Liver (tissue), 9 donors: ENCODE data around the gene BCAR1. TPM values are rescaled to one million over a fixed set of nuclear protein-coding genes. Genes with fewer than 3 reads are reported as not detected.
A peak's percentile ranks its signal among the peaks of the same experiment; 100 is the strongest.

Experiments used
- DNase-seq: peaks from one replicate; pipeline ENCODE4 v3.0.0-alpha.2; 2017; ENCODE audit warnings: low spot score
- H3K27ac ChIP-seq, 2 donors: one replicate each; pipeline ENCODE4 v1.7.0; 2013; ENCODE audit warnings: inconsistent platforms in 2 of 2, low read length in 2 of 2, control low read depth in 1 of 2, low read depth in 1 of 2, mild to moderate bottlenecking in 1 of 2
- H3K27me3 ChIP-seq, 4 donors: one replicate each; pipeline versions ENCODE4 v1.6.1 to v1.7.0; 2013; ENCODE audit warnings: low read length in 3 of 4, inconsistent platforms in 1 of 4, mild to moderate bottlenecking in 1 of 4, moderate library complexity in 1 of 4; ENCODE audit not compliant: control insufficient read depth in 4 of 4, insufficient read depth in 4 of 4
- H3K36me3 ChIP-seq, 4 donors: one replicate each; pipeline versions ENCODE4 v1.6.1 to v1.7.0; 2013; ENCODE audit warnings: low read length in 3 of 4, mild to moderate bottlenecking in 3 of 4, low read depth in 1 of 4, moderate library complexity in 1 of 4; ENCODE audit not compliant: control insufficient read depth in 4 of 4, insufficient read depth in 3 of 4
- H3K4me1 ChIP-seq, 4 donors: one replicate each; pipeline versions ENCODE4 v1.6.1 to v1.7.0; 2013; ENCODE audit warnings: low read length in 3 of 4, mild to moderate bottlenecking in 3 of 4, moderate library complexity in 1 of 4; ENCODE audit not compliant: control insufficient read depth in 4 of 4, insufficient read depth in 4 of 4
- H3K4me3 ChIP-seq, 3 donors: one replicate each; pipeline versions ENCODE4 v1.6.1 to v1.7.0; 2013; ENCODE audit warnings: low read length in 3 of 3, control low read depth in 1 of 3, low read depth in 1 of 3, mild to moderate bottlenecking in 1 of 3
- H3K9ac ChIP-seq, 2 donors: one replicate each; pipeline ENCODE4 v1.7.0; 2013; ENCODE audit warnings: low read length in 2 of 2, mild to moderate bottlenecking in 2 of 2, moderate library complexity in 2 of 2, control low read depth in 1 of 2, low read depth in 1 of 2
- H3K9me3 ChIP-seq, 4 donors: one replicate each; pipeline versions ENCODE4 v1.6.1 to v1.7.0; 2013; ENCODE audit warnings: low read length in 3 of 4; ENCODE audit not compliant: control insufficient read depth in 4 of 4
- ATF3 ChIP-seq: IDR thresholded peaks from 2 replicates; pipeline ENCODE4 v1.6.1; 2016; ENCODE audit warnings: antibody characterized with exemption
- EGR1 ChIP-seq, 2 donors: IDR thresholded peaks; 2 replicates each; pipeline ENCODE4 v1.6.1; 2016 to 2018; ENCODE audit warnings: antibody characterized with exemption in 2 of 2, low read depth in 2 of 2
- FOXA1 ChIP-seq: IDR thresholded peaks from 2 replicates; pipeline ENCODE4 v1.6.1; 2016; ENCODE audit warnings: antibody characterized with exemption
- FOXA2 ChIP-seq: IDR thresholded peaks from 2 replicates; pipeline ENCODE4 v1.6.1; 2016; ENCODE audit warnings: antibody characterized with exemption
- GABPA ChIP-seq, 2 donors: IDR thresholded peaks in 1 of 2; conservative IDR thresholded peaks in 1 of 2; 2 replicates each; pipeline ENCODE4 v1.6.1; 2016; ENCODE audit warnings: antibody characterized with exemption in 2 of 2, mild to moderate bottlenecking in 1 of 2, moderate library complexity in 1 of 2
- HNF4A ChIP-seq, 2 donors: conservative IDR thresholded peaks; 2 replicates each; pipeline ENCODE4 v1.6.1; 2016; ENCODE audit warnings: antibody characterized with exemption in 2 of 2, mild to moderate bottlenecking in 2 of 2
- HNF4G ChIP-seq: IDR thresholded peaks from 2 replicates; pipeline ENCODE4 v1.6.1; 2016; ENCODE audit warnings: antibody characterized with exemption
- JUND ChIP-seq, 2 donors: IDR thresholded peaks; 2 replicates each; pipeline ENCODE4 v1.6.1; 2016; ENCODE audit warnings: antibody characterized with exemption in 2 of 2
- NR2F2 ChIP-seq: IDR thresholded peaks from 2 replicates; pipeline ENCODE4 v1.6.1; 2016; ENCODE audit warnings: antibody characterized with exemption
- RAD21 ChIP-seq, 2 donors: IDR thresholded peaks; 2 replicates each; pipeline ENCODE4 v1.6.1; 2016; ENCODE audit warnings: antibody characterized with exemption in 2 of 2, mild to moderate bottlenecking in 2 of 2
- REST ChIP-seq: IDR thresholded peaks from 2 replicates; pipeline ENCODE4 v1.6.1; 2016; ENCODE audit warnings: antibody characterized with exemption, mild to moderate bottlenecking
- RXRA ChIP-seq, 2 donors: IDR thresholded peaks; 2 replicates each; pipeline ENCODE4 v1.6.1; 2017 to 2018; ENCODE audit warnings: antibody characterized with exemption in 2 of 2, mild to moderate bottlenecking in 1 of 2
- SP1 ChIP-seq: IDR thresholded peaks from 2 replicates; pipeline ENCODE4 v1.6.1; 2018; ENCODE audit warnings: antibody characterized with exemption, mild to moderate bottlenecking
- TAF1 ChIP-seq: conservative IDR thresholded peaks from 2 replicates; pipeline ENCODE4 v1.6.1; 2016; ENCODE audit warnings: antibody characterized with exemption, mild to moderate bottlenecking
- YY1 ChIP-seq: IDR thresholded peaks from 2 replicates; pipeline ENCODE4 v1.6.1; 2016; ENCODE audit warnings: antibody characterized with exemption, mild to moderate bottlenecking
- ZBTB33 ChIP-seq: IDR thresholded peaks from 2 replicates; pipeline ENCODE4 v1.6.1; 2016; ENCODE audit warnings: antibody characterized with exemption
- WGBS: extraction: QIAGEN DNeasy Blood & Tissue Kit; methylation state at CpG from one replicate; pipeline ENCODE4 v1.1.7; 2013; 5-methylcytosine and 5-hydroxymethylcytosine counted together
- polyA plus RNA-seq, 2 donors: library from polyadenylated mRNA; stranded (reverse) in 1 of 2; unstranded in 1 of 2; fragments of 200-250 nt in 1 of 2; fragments of >200 nt in 1 of 2; fragmentation: Nextera tagmentation in 1 of 2; extraction: Ambion mirVana in 1 of 2; gene quantifications; one replicate each; pipeline versions ENCODE4 v1.2.1 to v1.2.3, GENCODE V29; 2013 to 2015
- total RNA-seq, 2 donors: library from RNA; depleted of rRNA; stranded (reverse); fragments of >200 nt; gene quantifications; one replicate each; pipeline ENCODE4 v1.2.3, GENCODE V29; 2014
- TF ChIP-seq, protein P1 (sequence below): IDR thresholded peaks from 2 replicates; pipeline ENCODE4 v1.6.1; 2016; ENCODE audit warnings: antibody characterized with exemption
- TF ChIP-seq, protein P2 (sequence below): fragments of 150-350 bp; IDR thresholded peaks from 2 replicates; pipeline ENCODE4 v1.5.1; 2017; ENCODE audit warnings: improper control_type of control experiment, low read depth, low read length; ENCODE audit not compliant: missing input control
- donor health status: healthy.
- donor health status: healthy.
- donor health status: healthy.
- donor health status: healthy.
- donor health status: healthy.

BCAR1 gene
- total and polyA plus RNA-seq, 4 donors: 10.1 to 32.2 (median 20.2) TPM

DNA sequence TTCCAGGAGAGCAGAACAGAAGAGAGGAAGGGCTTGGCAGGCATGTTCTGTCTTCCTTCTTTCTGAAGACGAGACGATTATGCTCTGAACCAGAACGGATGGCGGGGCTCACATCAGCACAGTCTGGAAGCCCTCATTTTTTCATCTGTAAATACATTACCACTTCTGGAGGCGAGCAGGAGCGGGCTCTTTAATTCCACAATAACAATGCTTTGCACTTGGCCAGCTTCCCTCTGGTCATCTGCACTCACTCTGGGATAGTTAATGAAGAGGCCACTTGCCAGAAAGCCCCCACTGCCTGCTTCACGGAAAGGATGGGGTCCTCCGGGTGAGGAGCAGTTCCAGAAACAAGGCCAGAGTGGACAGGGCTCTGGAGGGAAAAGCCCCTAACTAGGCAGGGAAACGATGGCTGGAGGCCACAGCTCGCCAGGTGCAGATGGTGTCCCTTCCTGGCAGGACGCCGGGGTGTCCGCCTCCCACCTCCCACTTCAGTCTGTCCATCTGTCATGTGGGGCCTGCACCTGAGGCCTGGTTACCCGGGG lies 13.1 kb upstream of the BCAR1 start:
- peak overlapping the region; percentile 79 to 88 (median 86) for H3K4me3 ChIP-seq
- WGBS: 13% methylated on average over 14 of the region's 14 CpGs
- no peaks in the 10 kb centered on the region for H3K36me3 ChIP-seq
- no peaks in the 10 kb centered on the region for H3K9me3 ChIP-seq
- TF ChIP-seq FOXA1 (no peak), ZBTB33 (no peak), NR2F2 (no peak)
- no peaks in the 10 kb centered on the region for H3K27me3 ChIP-seq
- no peak for DNase-seq
- peaks cover 25 to 51% (median 42%) of the 10 kb centered on the region in 4 donors for H3K4me1 ChIP-seq
- H3K9ac ChIP-seq: peak overlapping the region; percentile 36 to 93
- peak overlapping the region; percentile 88 to 97 for H3K27ac ChIP-seq

DNA sequence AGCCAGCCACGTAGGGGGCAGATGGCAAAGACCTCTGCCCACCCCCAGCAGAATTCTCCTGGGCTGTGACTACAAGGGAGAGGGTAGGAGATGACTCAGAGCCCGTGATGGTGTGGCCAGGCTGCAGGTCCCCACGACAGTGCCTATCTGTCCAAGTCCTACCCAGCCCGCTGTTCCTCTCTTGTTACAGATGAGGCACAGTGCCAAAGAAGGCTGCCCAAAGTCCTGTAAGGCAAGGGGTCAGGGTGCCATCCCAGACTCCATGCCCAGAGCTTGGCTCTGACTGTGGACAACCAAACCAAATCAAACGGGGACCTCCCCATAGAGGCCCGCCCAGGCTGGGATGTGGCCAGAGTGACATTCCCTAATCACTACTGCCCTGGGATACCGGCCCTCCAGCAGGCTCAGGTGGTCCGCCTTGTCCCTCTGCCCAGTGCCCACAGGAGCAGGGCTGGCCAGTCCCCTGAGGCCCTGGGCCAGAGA lies 12.6 kb upstream of the BCAR1 start:
- TF ChIP-seq RXRA (IDR thresholded peaks at IDR 0.05) (peak; percentile 91 to 95), SP1 (peak; percentile 89), JUND (IDR thresholded peaks at IDR 0.05) (peak; percentile 70 to 88), ATF3 (no peak), EGR1 (IDR thresholded peaks at IDR 0.05; ENCODE audit: low read depth in 2 of 2) (peak in 1 of 2 donors; percentile 38), YY1 (peak; percentile 83), TAF1 (no peak), HNF4G (peak; percentile 91), ZBTB33 (no peak), RAD21 (IDR thresholded peaks at IDR 0.05) (peak; percentile 16 to 59), NR2F2 (peak; percentile 58), FOXA1 (peak; percentile 72), GABPA (IDR thresholded peaks at IDR 0.05 in 1 of 2, conservative IDR thresholded peaks at IDR 0.05 in 1 of 2) (no peak), FOXA2 (peak; percentile 82), REST (peak; percentile 79), HNF4A (conservative IDR thresholded peaks at IDR 0.05) (peak; percentile 97)
- TF ChIP-seq, protein P1, sequence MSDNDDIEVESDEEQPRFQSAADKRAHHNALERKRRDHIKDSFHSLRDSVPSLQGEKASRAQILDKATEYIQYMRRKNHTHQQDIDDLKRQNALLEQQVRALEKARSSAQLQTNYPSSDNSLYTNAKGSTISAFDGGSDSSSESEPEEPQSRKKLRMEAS: peak; percentile 82
- TF ChIP-seq, protein P2, sequence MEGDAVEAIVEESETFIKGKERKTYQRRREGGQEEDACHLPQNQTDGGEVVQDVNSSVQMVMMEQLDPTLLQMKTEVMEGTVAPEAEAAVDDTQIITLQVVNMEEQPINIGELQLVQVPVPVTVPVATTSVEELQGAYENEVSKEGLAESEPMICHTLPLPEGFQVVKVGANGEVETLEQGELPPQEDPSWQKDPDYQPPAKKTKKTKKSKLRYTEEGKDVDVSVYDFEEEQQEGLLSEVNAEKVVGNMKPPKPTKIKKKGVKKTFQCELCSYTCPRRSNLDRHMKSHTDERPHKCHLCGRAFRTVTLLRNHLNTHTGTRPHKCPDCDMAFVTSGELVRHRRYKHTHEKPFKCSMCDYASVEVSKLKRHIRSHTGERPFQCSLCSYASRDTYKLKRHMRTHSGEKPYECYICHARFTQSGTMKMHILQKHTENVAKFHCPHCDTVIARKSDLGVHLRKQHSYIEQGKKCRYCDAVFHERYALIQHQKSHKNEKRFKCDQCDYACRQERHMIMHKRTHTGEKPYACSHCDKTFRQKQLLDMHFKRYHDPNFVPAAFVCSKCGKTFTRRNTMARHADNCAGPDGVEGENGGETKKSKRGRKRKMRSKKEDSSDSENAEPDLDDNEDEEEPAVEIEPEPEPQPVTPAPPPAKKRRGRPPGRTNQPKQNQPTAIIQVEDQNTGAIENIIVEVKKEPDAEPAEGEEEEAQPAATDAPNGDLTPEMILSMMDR: no peak
- H3K4me1 ChIP-seq: peaks cover 25 to 51% (median 42%) of the 10 kb centered on the region in 4 donors

More for the DNA sequence above, 12.6 kb upstream of the BCAR1 start:
- no peaks in the 10 kb centered on the region for H3K36me3 ChIP-seq
- DNase-seq: no peak
- no peaks in the 10 kb centered on the region for H3K9me3 ChIP-seq
- peak overlapping the region; percentile 88 to 97 for H3K27ac ChIP-seq
- H3K4me3 ChIP-seq: peak overlapping the region in 2 of 3 donors; percentile 19 to 88
- WGBS: 22% methylated on average over 8 of the region's 8 CpGs
- H3K9ac ChIP-seq: peak overlapping the region; percentile 36 to 76
- no peaks in the 10 kb centered on the region for H3K27me3 ChIP-seq
